ENCODE measurements around the gene HMGA1. TPM values are rescaled to one million over a fixed set of nuclear protein-coding genes. Genes with fewer than 3 reads are reported as not detected.

HMGA1 gene
- total RNA-seq, 1 experiment from 2014 or later: 2,446 TPM

DNA sequence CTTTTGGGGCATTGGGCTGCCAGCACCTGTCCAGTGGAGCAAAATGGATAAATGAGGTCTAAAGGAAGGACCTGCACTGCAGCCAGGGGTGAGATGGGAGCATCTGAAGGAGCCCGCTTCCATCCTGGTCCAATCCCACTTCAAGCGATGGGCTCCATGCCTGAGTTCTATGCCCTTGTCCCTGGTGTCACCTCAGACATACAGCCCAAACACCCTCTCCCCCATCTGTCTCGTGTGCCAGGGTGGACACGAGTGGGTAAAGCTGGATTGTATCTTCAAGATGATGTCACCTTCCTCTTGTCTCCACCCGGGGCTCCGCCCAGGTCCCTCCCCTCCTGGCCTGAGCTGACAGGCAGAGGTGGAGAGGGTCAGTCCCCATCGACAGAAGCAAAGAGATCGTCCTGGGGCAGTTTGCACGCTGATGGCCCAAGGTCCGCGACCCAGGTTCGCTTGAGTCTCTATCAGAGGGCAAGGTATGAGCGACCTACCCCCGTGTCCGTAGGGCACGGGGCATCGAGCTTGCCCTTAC is 11.6 kb downstream of the HMGA1 start:
- peak; percentile 61 for DNase-seq (ENCODE audit: low spot score)
- ATAC-seq: peak; percentile 5
- H3K36me3 Mint-ChIP-seq: peaks cover 16% of the 10 kb centered on the region
- no peaks in the 10 kb centered on the region for H3K27me3 Mint-ChIP-seq (ENCODE audit: low read depth)
- no peaks in the 10 kb centered on the region for H3K9me3 Mint-ChIP-seq
- H3K4me3 Mint-ChIP-seq: peak overlapping the region; percentile 88
- CTCF ChIA-PET: interaction anchor here (0.6 to 3.5 kb wide), 12 partner anchors 11 to 214 kb away, joined by 3 to 51 read pairs (median 8); partner anchors contain the start of genes GRM4, HMGA1 and RPS10
- peak overlapping the region; percentile 83 for H3K27ac Mint-ChIP-seq
- TF ChIP-seq, protein P1, sequence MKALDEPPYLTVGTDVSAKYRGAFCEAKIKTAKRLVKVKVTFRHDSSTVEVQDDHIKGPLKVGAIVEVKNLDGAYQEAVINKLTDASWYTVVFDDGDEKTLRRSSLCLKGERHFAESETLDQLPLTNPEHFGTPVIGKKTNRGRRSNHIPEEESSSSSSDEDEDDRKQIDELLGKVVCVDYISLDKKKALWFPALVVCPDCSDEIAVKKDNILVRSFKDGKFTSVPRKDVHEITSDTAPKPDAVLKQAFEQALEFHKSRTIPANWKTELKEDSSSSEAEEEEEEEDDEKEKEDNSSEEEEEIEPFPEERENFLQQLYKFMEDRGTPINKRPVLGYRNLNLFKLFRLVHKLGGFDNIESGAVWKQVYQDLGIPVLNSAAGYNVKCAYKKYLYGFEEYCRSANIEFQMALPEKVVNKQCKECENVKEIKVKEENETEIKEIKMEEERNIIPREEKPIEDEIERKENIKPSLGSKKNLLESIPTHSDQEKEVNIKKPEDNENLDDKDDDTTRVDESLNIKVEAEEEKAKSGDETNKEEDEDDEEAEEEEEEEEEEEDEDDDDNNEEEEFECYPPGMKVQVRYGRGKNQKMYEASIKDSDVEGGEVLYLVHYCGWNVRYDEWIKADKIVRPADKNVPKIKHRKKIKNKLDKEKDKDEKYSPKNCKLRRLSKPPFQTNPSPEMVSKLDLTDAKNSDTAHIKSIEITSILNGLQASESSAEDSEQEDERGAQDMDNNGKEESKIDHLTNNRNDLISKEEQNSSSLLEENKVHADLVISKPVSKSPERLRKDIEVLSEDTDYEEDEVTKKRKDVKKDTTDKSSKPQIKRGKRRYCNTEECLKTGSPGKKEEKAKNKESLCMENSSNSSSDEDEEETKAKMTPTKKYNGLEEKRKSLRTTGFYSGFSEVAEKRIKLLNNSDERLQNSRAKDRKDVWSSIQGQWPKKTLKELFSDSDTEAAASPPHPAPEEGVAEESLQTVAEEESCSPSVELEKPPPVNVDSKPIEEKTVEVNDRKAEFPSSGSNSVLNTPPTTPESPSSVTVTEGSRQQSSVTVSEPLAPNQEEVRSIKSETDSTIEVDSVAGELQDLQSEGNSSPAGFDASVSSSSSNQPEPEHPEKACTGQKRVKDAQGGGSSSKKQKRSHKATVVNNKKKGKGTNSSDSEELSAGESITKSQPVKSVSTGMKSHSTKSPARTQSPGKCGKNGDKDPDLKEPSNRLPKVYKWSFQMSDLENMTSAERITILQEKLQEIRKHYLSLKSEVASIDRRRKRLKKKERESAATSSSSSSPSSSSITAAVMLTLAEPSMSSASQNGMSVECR (CRISPR knock-in tag; IDR thresholded peaks at IDR 0.05; ENCODE audit: borderline replicate concordance): peak; percentile 86
- no peak; the same call in 1 of the 2 replicates for TF ChIP-seq TEAD1 (CRISPR knock-in tag; IDR thresholded peaks at IDR 0.05)
- TF ChIP-seq, protein P2, sequence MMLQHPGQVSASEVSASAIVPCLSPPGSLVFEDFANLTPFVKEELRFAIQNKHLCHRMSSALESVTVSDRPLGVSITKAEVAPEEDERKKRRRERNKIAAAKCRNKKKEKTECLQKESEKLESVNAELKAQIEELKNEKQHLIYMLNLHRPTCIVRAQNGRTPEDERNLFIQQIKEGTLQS (CRISPR knock-in tag; conservative IDR thresholded peaks at IDR 0.05): no peak
- TF ChIP-seq, protein P3, sequence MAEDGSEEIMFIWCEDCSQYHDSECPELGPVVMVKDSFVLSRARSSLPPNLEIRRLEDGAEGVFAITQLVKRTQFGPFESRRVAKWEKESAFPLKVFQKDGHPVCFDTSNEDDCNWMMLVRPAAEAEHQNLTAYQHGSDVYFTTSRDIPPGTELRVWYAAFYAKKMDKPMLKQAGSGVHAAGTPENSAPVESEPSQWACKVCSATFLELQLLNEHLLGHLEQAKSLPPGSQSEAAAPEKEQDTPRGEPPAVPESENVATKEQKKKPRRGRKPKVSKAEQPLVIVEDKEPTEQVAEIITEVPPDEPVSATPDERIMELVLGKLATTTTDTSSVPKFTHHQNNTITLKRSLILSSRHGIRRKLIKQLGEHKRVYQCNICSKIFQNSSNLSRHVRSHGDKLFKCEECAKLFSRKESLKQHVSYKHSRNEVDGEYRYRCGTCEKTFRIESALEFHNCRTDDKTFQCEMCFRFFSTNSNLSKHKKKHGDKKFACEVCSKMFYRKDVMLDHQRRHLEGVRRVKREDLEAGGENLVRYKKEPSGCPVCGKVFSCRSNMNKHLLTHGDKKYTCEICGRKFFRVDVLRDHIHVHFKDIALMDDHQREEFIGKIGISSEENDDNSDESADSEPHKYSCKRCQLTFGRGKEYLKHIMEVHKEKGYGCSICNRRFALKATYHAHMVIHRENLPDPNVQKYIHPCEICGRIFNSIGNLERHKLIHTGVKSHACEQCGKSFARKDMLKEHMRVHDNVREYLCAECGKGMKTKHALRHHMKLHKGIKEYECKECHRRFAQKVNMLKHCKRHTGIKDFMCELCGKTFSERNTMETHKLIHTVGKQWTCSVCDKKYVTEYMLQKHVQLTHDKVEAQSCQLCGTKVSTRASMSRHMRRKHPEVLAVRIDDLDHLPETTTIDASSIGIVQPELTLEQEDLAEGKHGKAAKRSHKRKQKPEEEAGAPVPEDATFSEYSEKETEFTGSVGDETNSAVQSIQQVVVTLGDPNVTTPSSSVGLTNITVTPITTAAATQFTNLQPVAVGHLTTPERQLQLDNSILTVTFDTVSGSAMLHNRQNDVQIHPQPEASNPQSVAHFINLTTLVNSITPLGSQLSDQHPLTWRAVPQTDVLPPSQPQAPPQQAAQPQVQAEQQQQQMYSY (CRISPR knock-in tag; IDR thresholded peaks at IDR 0.05): no peak
- POLR2A ChIA-PET: interaction anchor here (0.9 to 2.2 kb wide), 4 partner anchors 11 to 76 kb away, joined by 4 to 13 read pairs (median 6); partner anchors contain the start of gene HMGA1
- H3K4me1 Mint-ChIP-seq: peaks cover 34% of the 10 kb centered on the region

DNA sequence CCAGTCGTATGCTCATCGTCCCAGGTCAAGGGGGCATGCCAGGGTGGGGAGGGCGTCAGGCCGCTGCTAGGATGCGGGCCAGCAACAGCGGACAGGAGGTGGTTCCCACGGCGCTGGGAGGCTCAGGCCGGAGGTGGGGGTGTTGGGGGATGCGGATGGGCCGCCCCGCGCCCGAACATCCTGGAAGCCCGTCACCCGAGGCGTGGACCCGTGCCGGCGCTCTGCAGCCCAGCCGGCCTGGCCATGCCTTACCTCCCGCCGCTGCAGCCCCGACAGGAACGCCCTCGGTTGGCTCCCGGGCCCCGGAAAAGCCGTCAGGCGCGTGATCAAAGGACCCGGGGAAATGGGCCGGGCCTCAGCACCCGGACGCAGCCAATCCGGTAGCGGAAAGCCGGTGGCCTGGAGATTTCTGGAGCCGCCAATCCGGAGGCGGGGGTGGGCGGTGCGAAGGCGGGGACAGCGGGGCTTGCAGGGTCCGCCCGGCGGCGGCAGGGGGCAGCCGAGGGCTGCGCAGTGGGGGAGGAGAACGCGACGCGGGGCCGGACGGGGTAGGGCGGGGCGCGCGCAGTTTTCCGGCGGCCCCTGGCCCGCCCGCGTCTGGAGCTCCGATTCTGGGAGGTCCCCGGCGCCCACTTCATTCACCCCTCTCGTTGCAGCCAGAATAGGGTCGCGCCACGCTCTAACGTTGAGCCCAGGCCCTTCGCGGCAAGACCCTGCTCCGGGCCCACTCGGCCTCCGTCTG is 12.2 kb downstream of the HMGA1 start, which contains the start of gene SMIM29:
SMIM29 (minus strand) TSS at position 280 of the 742 bp plus-strand sequence. CDS start 1,215 bp downstream, outside the sequence.
- peak within 1 kb of the TSS; percentile 83 for H3K27ac Mint-ChIP-seq
- no peaks in the 10 kb centered on the region for H3K27me3 Mint-ChIP-seq (ENCODE audit: low read depth)
- ATAC-seq (peak; percentile 68), DNase-seq (ENCODE audit: low spot score) (peak; percentile 98)
- POLR2A ChIA-PET: interaction anchor here (0.9 to 2.2 kb wide), 8 partner anchors 12 to 177 kb away, joined by 3 to 13 read pairs (median 4); partner anchors contain the start of genes HMGA1 and RPS10
- peaks cover 10% of the 10 kb centered on the region for H3K36me3 Mint-ChIP-seq
- peaks cover 29% of the 10 kb centered on the region for H3K4me1 Mint-ChIP-seq
- H3K9me3 Mint-ChIP-seq: no peaks in the 10 kb centered on the region
- peak within 1 kb of the TSS; percentile 88 for H3K4me3 Mint-ChIP-seq
- CTCF ChIA-PET: interaction anchor here (0.6 to 3.5 kb wide), 42 partner anchors 9 to 360 kb away, joined by 3 to 51 read pairs (median 4); partner anchors contain the start of genes GRM4, HMGA1, NUDT3 and RPS10
- TF ChIP-seq ZNF423 (CRISPR knock-in tag; IDR thresholded peaks at IDR 0.05) (no peak), ZNF263 (CRISPR knock-in tag; IDR thresholded peaks at IDR 0.05; ENCODE audit: low read depth) (no peak), ZNF317 (CRISPR knock-in tag; IDR thresholded peaks at IDR 0.05; ENCODE audit: borderline replicate concordance, low read depth) (no peak), PRRX2 (CRISPR knock-in tag; IDR thresholded peaks at IDR 0.05) (no peak), ZNF671 (CRISPR knock-in tag; IDR thresholded peaks at IDR 0.05) (no peak), HMGA2 (CRISPR knock-in tag; IDR thresholded peaks at IDR 0.05) (no peak), ZNF232 (CRISPR knock-in tag; IDR thresholded peaks at IDR 0.05) (0 out of 2 replicates have a peak, but pooled peaks have one; percentile 69), RELA (CRISPR knock-in tag; IDR thresholded peaks at IDR 0.05; ENCODE audit: borderline replicate concordance) (no peak)
- TF ChIP-seq, protein P4, sequence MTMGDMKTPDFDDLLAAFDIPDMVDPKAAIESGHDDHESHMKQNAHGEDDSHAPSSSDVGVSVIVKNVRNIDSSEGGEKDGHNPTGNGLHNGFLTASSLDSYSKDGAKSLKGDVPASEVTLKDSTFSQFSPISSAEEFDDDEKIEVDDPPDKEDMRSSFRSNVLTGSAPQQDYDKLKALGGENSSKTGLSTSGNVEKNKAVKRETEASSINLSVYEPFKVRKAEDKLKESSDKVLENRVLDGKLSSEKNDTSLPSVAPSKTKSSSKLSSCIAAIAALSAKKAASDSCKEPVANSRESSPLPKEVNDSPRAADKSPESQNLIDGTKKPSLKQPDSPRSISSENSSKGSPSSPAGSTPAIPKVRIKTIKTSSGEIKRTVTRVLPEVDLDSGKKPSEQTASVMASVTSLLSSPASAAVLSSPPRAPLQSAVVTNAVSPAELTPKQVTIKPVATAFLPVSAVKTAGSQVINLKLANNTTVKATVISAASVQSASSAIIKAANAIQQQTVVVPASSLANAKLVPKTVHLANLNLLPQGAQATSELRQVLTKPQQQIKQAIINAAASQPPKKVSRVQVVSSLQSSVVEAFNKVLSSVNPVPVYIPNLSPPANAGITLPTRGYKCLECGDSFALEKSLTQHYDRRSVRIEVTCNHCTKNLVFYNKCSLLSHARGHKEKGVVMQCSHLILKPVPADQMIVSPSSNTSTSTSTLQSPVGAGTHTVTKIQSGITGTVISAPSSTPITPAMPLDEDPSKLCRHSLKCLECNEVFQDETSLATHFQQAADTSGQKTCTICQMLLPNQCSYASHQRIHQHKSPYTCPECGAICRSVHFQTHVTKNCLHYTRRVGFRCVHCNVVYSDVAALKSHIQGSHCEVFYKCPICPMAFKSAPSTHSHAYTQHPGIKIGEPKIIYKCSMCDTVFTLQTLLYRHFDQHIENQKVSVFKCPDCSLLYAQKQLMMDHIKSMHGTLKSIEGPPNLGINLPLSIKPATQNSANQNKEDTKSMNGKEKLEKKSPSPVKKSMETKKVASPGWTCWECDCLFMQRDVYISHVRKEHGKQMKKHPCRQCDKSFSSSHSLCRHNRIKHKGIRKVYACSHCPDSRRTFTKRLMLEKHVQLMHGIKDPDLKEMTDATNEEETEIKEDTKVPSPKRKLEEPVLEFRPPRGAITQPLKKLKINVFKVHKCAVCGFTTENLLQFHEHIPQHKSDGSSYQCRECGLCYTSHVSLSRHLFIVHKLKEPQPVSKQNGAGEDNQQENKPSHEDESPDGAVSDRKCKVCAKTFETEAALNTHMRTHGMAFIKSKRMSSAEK (CRISPR knock-in tag; IDR thresholded peaks at IDR 0.05; ENCODE audit: borderline replicate concordance): no peak
- TF ChIP-seq, protein P5, sequence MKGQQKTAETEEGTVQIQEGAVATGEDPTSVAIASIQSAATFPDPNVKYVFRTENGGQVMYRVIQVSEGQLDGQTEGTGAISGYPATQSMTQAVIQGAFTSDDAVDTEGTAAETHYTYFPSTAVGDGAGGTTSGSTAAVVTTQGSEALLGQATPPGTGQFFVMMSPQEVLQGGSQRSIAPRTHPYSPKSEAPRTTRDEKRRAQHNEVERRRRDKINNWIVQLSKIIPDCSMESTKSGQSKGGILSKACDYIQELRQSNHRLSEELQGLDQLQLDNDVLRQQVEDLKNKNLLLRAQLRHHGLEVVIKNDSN (CRISPR knock-in tag; IDR thresholded peaks at IDR 0.05): peak; percentile 65; the same call in 1 of the 2 replicates
- TF ChIP-seq, protein P6, sequence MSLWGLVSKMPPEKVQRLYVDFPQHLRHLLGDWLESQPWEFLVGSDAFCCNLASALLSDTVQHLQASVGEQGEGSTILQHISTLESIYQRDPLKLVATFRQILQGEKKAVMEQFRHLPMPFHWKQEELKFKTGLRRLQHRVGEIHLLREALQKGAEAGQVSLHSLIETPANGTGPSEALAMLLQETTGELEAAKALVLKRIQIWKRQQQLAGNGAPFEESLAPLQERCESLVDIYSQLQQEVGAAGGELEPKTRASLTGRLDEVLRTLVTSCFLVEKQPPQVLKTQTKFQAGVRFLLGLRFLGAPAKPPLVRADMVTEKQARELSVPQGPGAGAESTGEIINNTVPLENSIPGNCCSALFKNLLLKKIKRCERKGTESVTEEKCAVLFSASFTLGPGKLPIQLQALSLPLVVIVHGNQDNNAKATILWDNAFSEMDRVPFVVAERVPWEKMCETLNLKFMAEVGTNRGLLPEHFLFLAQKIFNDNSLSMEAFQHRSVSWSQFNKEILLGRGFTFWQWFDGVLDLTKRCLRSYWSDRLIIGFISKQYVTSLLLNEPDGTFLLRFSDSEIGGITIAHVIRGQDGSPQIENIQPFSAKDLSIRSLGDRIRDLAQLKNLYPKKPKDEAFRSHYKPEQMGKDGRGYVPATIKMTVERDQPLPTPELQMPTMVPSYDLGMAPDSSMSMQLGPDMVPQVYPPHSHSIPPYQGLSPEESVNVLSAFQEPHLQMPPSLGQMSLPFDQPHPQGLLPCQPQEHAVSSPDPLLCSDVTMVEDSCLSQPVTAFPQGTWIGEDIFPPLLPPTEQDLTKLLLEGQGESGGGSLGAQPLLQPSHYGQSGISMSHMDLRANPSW (CRISPR knock-in tag; conservative IDR thresholded peaks at IDR 0.05; ENCODE audit: low read depth): no peak

Data from WTC11 (cell line).